GM19452 (cell line): ENCODE results near the gene SMARCA2.

ENCODE experiments used
- ATAC-seq: cut with Tn5 transposase; IDR thresholded peaks from one replicate; pipeline ENCODE4 v1.9.1; 2021; ENCODE audit not compliant: unreplicated experiment

Gene SMARCA2

GRCh38 chr9:2236850-2237249, 221.7 kb downstream of the SMARCA2 start:
- no peak for ATAC-seq

- ATAC-seq = peak; percentile 29
Measured at GRCh38 chr9:2241461-2241835, 226.3 kb downstream of the SMARCA2 start.

GRCh38 chr9:2241836-2242741, 226.9 kb downstream of the SMARCA2 start:
- peak; percentile 85 for ATAC-seq

GRCh38 chr9:2242831-2243330, 227.7 kb downstream of the SMARCA2 start:
- no peak for ATAC-seq
